ENCODE data around the gene AGPS.
"Not testable (repeated sequence)": the region's sequence is repeated elsewhere in the genome, so short reads cannot be mapped to it uniquely, and the experiment has no call there.

- TF ChIP-seq CTCF (IDR thresholded peaks at IDR 0.05; ENCODE audit: low read depth, low read length, poor library complexity, severe bottlenecking); EZH2phosphoT487 (IDR thresholded peaks at IDR 0.05; ENCODE audit: borderline replicate concordance, low read length): not testable (repeated sequence)
Measured at GRCh38 chr2:177459756-177460155, 67.2 kb downstream of the AGPS start.
